ENCODE results near the gene FEZF2.

DNA sequence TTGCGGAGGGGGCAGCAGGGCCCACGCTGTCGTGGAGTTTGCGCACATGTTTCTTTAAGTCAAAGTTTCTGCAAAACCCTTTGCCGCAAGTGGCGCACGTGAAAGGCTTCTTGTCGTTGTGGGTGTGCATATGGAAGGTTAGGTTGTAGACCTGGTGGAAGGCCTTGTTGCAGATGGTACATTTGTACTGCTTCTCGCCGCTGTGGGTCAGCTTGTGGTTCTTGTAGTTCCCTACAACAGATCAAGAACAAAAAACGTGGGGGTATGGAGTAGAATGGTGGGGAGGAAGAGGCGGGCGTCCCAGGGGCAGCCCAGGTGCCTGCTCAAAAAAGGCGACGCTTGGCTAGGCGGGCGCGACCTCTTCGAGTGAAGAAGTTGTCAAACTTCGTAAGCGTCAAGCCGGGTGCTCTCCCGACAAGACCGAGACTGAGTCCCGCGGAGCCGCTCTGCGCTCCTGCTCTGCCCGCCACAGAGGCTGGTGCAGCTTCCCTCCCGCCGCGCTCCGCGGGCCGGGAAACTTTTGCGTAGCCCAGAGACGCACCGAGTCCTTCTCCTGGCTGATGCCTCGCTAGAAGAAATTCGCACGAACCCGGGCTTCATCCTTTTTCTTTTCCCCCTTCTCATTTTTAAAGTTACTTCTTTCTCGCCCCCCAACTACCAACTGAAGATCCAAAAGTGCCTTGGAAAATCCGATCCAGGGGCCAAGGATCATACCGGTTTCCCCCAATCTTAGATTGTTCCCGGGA lies 3.1 kb downstream of the FEZF2 start:
- TF ChIP-seq CTCF (conservative IDR thresholded peaks at IDR 0.05; ENCODE audit: low read depth, low read length) = no peak
- TF ChIP-seq EZH2phosphoT487 (IDR thresholded peaks at IDR 0.05; ENCODE audit: borderline replicate concordance, low read length) = no peak
- TF ChIP-seq EZH2 (IDR thresholded peaks at IDR 0.05; ENCODE audit: low read length, unreplicated experiment) = no peak
